CD4-positive, alpha-beta T cell (primary cell): ENCODE data around the gene PITPNM3. TPM values are rescaled to one million over a fixed set of nuclear protein-coding genes. Genes with fewer than 3 reads are reported as not detected.
A peak's percentile ranks its signal among the peaks of the same experiment; 100 is the strongest.

Experiments
- ATAC-seq: fragments of 200-7000 bp; cut with Tn5 transposase; one replicate; pipeline ENCODE4 v1.10.0; 2022; ENCODE audit warnings: mild to moderate bottlenecking; ENCODE audit not compliant: poor library complexity
- CTCF ChIA-PET: fragments of 350-600 bp; sonication (Branson Sonifier 250); formaldehyde crosslinking; loops from one replicate; lab custom pipeline; 2021; ENCODE audit warnings: antibody characterized with exemption, inconsistent platforms; lab: Charles Lee
- POLR2A ChIA-PET: fragments of 350-600 bp; sonication (Branson Sonifier 250); formaldehyde crosslinking; loops from one replicate; lab custom pipeline; 2021; ENCODE audit warnings: antibody characterized with exemption, inconsistent platforms; lab: Charles Lee
- DNase-seq, 14 experiments: peaks; one replicate each; pipeline ENCODE4 v3.0.0-alpha.2; 2013 to 2020; ENCODE audit warnings: mixed read lengths in 2 of 14
- H3K27ac ChIP-seq, 2 donors: one replicate each; pipeline versions ENCODE4 v1.5.1 to v1.7.0; 2013; ENCODE audit warnings: low read length in 2 of 2, low read depth in 1 of 2, mild to moderate bottlenecking in 1 of 2
- H3K27me3 ChIP-seq, 2 experiments: 1 replicate in 1 of 2; 2 replicates in 1 of 2; pipeline versions ENCODE4 v1.6.1 to v1.7.0; 2013; ENCODE audit warnings: low read length in 2 of 2, control low read depth in 1 of 2, mild to moderate bottlenecking in 1 of 2, moderate library complexity in 1 of 2; ENCODE audit not compliant: insufficient read depth in 2 of 2, control insufficient read depth in 1 of 2
- H3K36me3 ChIP-seq: one replicate; pipeline ENCODE4 v1.6.1; 2013; ENCODE audit warnings: low read length, control low read depth; ENCODE audit not compliant: insufficient read depth
- H3K4me1 ChIP-seq: one replicate; pipeline ENCODE4 v1.6.1; 2013; ENCODE audit warnings: low read length, control low read depth; ENCODE audit not compliant: insufficient read depth
- H3K4me3 ChIP-seq: one replicate; pipeline ENCODE4 v1.5.1; 2013; ENCODE audit warnings: mild to moderate bottlenecking, low read length, moderate library complexity
- H3K9me3 ChIP-seq, 2 experiments: 1 replicate in 1 of 2; 2 replicates in 1 of 2; pipeline versions ENCODE4 v1.6.1 to v1.7.0; 2013; ENCODE audit warnings: low read length in 2 of 2, mild to moderate bottlenecking in 2 of 2, control low read depth in 1 of 2, moderate library complexity in 1 of 2; ENCODE audit not compliant: control insufficient read depth in 1 of 2, insufficient read depth in 1 of 2
- H3K27ac Mint-ChIP-seq: one replicate; pipeline ENCODE4 v1.8.0; 2020; ENCODE audit warnings: mixed read lengths
- H3K27me3 Mint-ChIP-seq: one replicate; pipeline ENCODE4 v1.8.0; 2021; ENCODE audit warnings: mixed read lengths
- H3K36me3 Mint-ChIP-seq: one replicate; pipeline ENCODE4 v1.8.0; 2021; ENCODE audit warnings: low read depth, mixed read lengths
- H3K4me1 Mint-ChIP-seq: one replicate; pipeline ENCODE4 v1.8.0; 2021; ENCODE audit warnings: low read depth, mixed read lengths
- H3K4me3 Mint-ChIP-seq: one replicate; pipeline ENCODE4 v1.8.0; 2020; ENCODE audit warnings: mild to moderate bottlenecking, mixed read lengths
- H3K9me3 Mint-ChIP-seq: one replicate; pipeline ENCODE4 v1.8.0; 2020; ENCODE audit warnings: mixed read lengths
- intact Hi-C, 2 experiments: fragments of 100-400 bp; cut with DNase I in 1 of 2; cut with micrococcal nuclease in 1 of 2; formaldehyde crosslinking; loops; one replicate each; pipeline versions ENCODE4 v1.15.1 to v1.9.0; 2023 to 2025; cut with DNase I, micrococcal nuclease
- total RNA-seq, 174 experiments: library from RNA in 2 of 174; stranded (reverse) in 2 of 174; gene quantifications; one replicate each; pipeline ENCODE4 v1.2.3 and lab custom pipeline; 2021 to 2026
- TF ChIP-seq, protein P1 (sequence below): fragments of 200-600 bp; IDR thresholded peaks from one replicate; pipeline ENCODE4 v1.8.0; 2022; ENCODE audit warnings: antibody characterized with exemption, mild to moderate bottlenecking

PITPNM3 gene
- total RNA-seq, 2 experiments from 2014 or later, result 0.34 to 0.41 TPM

DNA sequence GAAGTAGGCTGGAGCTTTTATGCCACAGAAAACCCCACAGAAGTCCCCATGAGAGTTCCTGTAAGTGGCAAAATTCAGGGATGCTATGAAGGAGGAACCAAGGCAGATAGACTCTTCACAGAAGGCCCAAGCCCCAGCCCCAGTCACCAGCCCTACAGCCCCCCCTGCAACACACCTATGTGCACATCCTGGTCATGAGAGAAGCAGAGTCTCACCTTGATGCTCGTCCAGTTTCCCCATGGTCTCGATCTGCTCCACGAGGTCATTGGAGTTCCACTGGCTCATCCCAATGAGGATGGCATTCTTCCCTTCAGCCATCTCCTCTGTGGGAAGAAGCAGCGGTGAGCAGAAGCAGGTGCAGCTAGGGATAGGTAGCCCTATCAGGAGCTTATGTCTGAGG, 31.2 kb downstream of the PITPNM3 start:
- H3K36me3 ChIP-seq, result no peaks in the 10 kb centered on the region
- H3K9me3 ChIP-seq, result no peaks in the 10 kb centered on the region
- intact Hi-C loops, result no loop called here
- no peak overlapping the region for H3K27ac Mint-ChIP-seq
- peak in 1 of 14 experiments; percentile 6 for DNase-seq
- POLR2A ChIA-PET, result no interaction called here
- H3K27ac ChIP-seq, result no peak overlapping the region
- H3K27me3 Mint-ChIP-seq, result no peaks in the 10 kb centered on the region
- H3K27me3 ChIP-seq, result no peaks in the 10 kb centered on the region
- no peak for ATAC-seq
- no peak overlapping the region for H3K4me3 ChIP-seq
- CTCF ChIA-PET, result no interaction called here
- TF ChIP-seq, protein P1, sequence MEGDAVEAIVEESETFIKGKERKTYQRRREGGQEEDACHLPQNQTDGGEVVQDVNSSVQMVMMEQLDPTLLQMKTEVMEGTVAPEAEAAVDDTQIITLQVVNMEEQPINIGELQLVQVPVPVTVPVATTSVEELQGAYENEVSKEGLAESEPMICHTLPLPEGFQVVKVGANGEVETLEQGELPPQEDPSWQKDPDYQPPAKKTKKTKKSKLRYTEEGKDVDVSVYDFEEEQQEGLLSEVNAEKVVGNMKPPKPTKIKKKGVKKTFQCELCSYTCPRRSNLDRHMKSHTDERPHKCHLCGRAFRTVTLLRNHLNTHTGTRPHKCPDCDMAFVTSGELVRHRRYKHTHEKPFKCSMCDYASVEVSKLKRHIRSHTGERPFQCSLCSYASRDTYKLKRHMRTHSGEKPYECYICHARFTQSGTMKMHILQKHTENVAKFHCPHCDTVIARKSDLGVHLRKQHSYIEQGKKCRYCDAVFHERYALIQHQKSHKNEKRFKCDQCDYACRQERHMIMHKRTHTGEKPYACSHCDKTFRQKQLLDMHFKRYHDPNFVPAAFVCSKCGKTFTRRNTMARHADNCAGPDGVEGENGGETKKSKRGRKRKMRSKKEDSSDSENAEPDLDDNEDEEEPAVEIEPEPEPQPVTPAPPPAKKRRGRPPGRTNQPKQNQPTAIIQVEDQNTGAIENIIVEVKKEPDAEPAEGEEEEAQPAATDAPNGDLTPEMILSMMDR, result no peak
- H3K4me1 ChIP-seq, result no peaks in the 10 kb centered on the region
- H3K4me1 Mint-ChIP-seq, result no peaks in the 10 kb centered on the region
- no peaks in the 10 kb centered on the region for H3K9me3 Mint-ChIP-seq
- H3K4me3 Mint-ChIP-seq, result no peak overlapping the region
- H3K36me3 Mint-ChIP-seq, result no peaks in the 10 kb centered on the region

DNA sequence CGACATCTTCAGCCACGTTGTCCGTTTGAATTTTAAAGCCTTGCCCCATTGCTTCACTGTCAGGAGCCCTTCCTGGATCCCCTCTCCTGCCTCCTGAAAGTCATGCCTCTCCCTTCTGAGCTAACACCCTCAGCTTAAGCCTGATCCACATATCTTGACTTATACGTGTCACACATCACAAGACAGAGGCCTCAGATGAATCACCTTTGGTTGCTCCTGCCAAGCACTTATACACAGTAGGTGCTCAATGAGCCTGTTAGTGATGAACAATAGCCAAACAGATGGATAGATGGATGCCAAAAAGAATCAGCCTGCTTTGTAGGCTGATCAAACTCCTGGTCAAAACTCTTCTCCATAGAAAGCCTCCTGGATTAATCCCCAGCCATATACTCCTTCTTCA, 31.8 kb downstream of the PITPNM3 start:
- ChIA-PET CTCF (no interaction called here), POLR2A (no interaction called here)
- H3K27me3 ChIP-seq, result no peaks in the 10 kb centered on the region
- Mint-ChIP-seq H3K36me3 (no peaks in the 10 kb centered on the region), H3K9me3 (no peaks in the 10 kb centered on the region), H3K27ac (no peak overlapping the region), H3K4me1 (no peaks in the 10 kb centered on the region), H3K27me3 (no peaks in the 10 kb centered on the region), H3K4me3 (no peak overlapping the region)
- H3K36me3 ChIP-seq, result no peaks in the 10 kb centered on the region
- DNase-seq, result peak in 1 of 14 experiments; percentile 2
- no peak overlapping the region for H3K27ac ChIP-seq
- H3K4me3 ChIP-seq, result no peak overlapping the region
- TF ChIP-seq, protein P1, result no peak
- intact Hi-C loops, result loop anchor here in 1 of 2 experiments (5.0 kb wide), 1 partner anchor 48 kb away; no protein-coding TSS in a partner anchor
- H3K9me3 ChIP-seq, result no peaks in the 10 kb centered on the region
- no peak for ATAC-seq
- H3K4me1 ChIP-seq, result no peaks in the 10 kb centered on the region

DNA sequence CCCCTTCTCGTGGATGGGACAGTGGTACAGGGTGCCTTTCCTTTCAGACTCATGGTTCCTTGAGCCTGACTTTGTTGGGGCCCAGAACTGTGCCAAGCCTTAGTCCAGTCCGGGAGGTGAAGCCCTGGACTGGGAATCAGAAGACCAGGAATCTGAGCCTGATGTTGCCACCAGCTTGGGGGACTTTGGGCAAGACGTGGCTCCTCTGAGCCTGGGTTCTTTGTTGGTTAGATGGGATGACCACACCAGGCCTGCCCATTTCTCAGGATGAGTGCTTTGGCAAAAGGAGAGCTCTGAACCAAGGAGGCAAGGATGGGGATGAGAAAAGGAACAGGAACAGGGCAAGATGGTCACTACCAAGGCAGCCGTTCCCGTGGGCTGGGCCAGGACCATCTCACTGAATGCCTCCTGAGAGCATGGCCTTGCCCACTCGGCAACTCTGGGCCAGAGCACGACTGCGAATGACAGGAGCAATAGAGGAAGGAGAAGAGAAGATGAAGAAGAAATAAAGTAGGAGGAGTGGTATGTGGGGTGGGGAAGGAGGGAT, 32.5 kb downstream of the PITPNM3 start:
- Mint-ChIP-seq H3K27ac (no peak overlapping the region), H3K9me3 (no peaks in the 10 kb centered on the region), H3K4me1 (no peaks in the 10 kb centered on the region), H3K4me3 (no peak overlapping the region), H3K36me3 (no peaks in the 10 kb centered on the region), H3K27me3 (no peaks in the 10 kb centered on the region)
- intact Hi-C loops, result loop anchor here in 1 of 2 experiments (5.0 kb wide), 1 partner anchor 48 kb away; no protein-coding TSS in a partner anchor
- ATAC-seq (no peak), DNase-seq (peak in 1 of 14 experiments; percentile 14)
- H3K9me3 ChIP-seq, result no peaks in the 10 kb centered on the region
- TF ChIP-seq, protein P1, result no peak
- H3K36me3 ChIP-seq, result no peaks in the 10 kb centered on the region
- ChIA-PET CTCF (no interaction called here), POLR2A (no interaction called here)
- H3K27ac ChIP-seq, result no peak overlapping the region
- no peak overlapping the region for H3K4me3 ChIP-seq
- H3K4me1 ChIP-seq, result no peaks in the 10 kb centered on the region
- no peaks in the 10 kb centered on the region for H3K27me3 ChIP-seq
